NB4 (cell line): ENCODE results near the gene LILRB1.
"Not testable (repeated sequence)": the region's sequence is repeated elsewhere in the genome, so short reads cannot be mapped to it uniquely, and the experiment has no call there.

Experiments
- MAX ChIP-seq: IDR thresholded peaks from 2 replicates; pipeline ENCODE4 v1.6.1; 2011; ENCODE audit warnings: low read depth, low read length
- POLR2A ChIP-seq: IDR thresholded peaks from 2 replicates; pipeline ENCODE4 v1.6.1; 2011; ENCODE audit warnings: mild to moderate bottlenecking; ENCODE audit not compliant: insufficient read length; ENCODE audit errors: extremely low read depth
- TF ChIP-seq, protein P1 (sequence below): IDR thresholded peaks from one replicate; pipeline ENCODE4 v1.5.1; 2012; ENCODE audit warnings: low read depth, low read length

- TF ChIP-seq, protein P1, sequence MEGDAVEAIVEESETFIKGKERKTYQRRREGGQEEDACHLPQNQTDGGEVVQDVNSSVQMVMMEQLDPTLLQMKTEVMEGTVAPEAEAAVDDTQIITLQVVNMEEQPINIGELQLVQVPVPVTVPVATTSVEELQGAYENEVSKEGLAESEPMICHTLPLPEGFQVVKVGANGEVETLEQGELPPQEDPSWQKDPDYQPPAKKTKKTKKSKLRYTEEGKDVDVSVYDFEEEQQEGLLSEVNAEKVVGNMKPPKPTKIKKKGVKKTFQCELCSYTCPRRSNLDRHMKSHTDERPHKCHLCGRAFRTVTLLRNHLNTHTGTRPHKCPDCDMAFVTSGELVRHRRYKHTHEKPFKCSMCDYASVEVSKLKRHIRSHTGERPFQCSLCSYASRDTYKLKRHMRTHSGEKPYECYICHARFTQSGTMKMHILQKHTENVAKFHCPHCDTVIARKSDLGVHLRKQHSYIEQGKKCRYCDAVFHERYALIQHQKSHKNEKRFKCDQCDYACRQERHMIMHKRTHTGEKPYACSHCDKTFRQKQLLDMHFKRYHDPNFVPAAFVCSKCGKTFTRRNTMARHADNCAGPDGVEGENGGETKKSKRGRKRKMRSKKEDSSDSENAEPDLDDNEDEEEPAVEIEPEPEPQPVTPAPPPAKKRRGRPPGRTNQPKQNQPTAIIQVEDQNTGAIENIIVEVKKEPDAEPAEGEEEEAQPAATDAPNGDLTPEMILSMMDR = not testable (repeated sequence)
- not testable (repeated sequence) for TF ChIP-seq POLR2A, MAX
These were observed 2.2 kb downstream of the LILRB1 start for GRCh38 chr19:54632517-54632916.
